SK-N-SH treated with all-trans-retinoic acid at 6 μM for 48 hours (cell line): ENCODE data around the gene REP15.

Experiments
- ATAC-seq: fragments of 200-7000 bp; cut with Tn5 transposase; 3 replicates; pipeline ENCODE4 v1.9.1; 2020; ENCODE audit warnings: mild to moderate bottlenecking, moderate library complexity
- ARNTL ChIP-seq: fragments of 450-650 bp; formaldehyde crosslinking; IDR thresholded peaks from 2 replicates; pipeline ENCODE4 v1.5.0; 2020; ENCODE audit warnings: low read depth, mild to moderate bottlenecking, moderate library complexity, borderline replicate concordance
- BACH2 ChIP-seq: fragments of 250-450 bp; sonication (Bioruptor Pico); IDR thresholded peaks from 2 replicates; pipeline ENCODE4 v1.9.0; 2021; ENCODE audit warnings: mild to moderate bottlenecking, borderline replicate concordance
- CREB5 ChIP-seq: fragments of 250-450 bp; sonication (Bioruptor Pico); IDR thresholded peaks from 2 replicates; pipeline ENCODE4 v1.5.1; 2020; ENCODE audit warnings: low read depth, mild to moderate bottlenecking, moderate library complexity
- CSDC2 ChIP-seq: fragments of 250-450 bp; sonication (Bioruptor Pico); IDR thresholded peaks from 2 replicates; pipeline ENCODE4 v1.5.0; 2020; ENCODE audit warnings: mild to moderate bottlenecking, moderate library complexity
- CSRNP3 ChIP-seq: fragments of 250-450 bp; sonication (Bioruptor Pico); IDR thresholded peaks from 2 replicates; pipeline ENCODE4 v1.5.1; 2021; ENCODE audit warnings: mild to moderate bottlenecking, moderate library complexity
- ESRRG ChIP-seq: fragments of 250-450 bp; sonication (Bioruptor Pico); IDR thresholded peaks from 2 replicates; pipeline ENCODE4 v1.6.1; 2021; ENCODE audit warnings: mild to moderate bottlenecking
- OSR1 ChIP-seq: fragments of 250-450 bp; sonication (Bioruptor Pico); IDR thresholded peaks from 2 replicates; pipeline ENCODE4 v1.8.0; 2022; ENCODE audit warnings: moderate library complexity, mild to moderate bottlenecking, inconsistent platforms
- PATZ1 ChIP-seq: fragments of 250-450 bp; sonication (Bioruptor Pico); IDR thresholded peaks from 2 replicates; pipeline ENCODE4 v1.8.0; 2020; ENCODE audit warnings: mild to moderate bottlenecking, moderate library complexity, borderline replicate concordance
- POU6F1 ChIP-seq: fragments of 250-450 bp; sonication (Bioruptor Pico); IDR thresholded peaks from 2 replicates; pipeline ENCODE4 v1.8.0; 2021; ENCODE audit warnings: low read depth, mild to moderate bottlenecking, moderate library complexity, borderline replicate concordance
- PPARA ChIP-seq: fragments of 250-450 bp; sonication (Bioruptor Pico); IDR thresholded peaks from 2 replicates; pipeline ENCODE4 v1.5.0; 2020; ENCODE audit warnings: mild to moderate bottlenecking, borderline replicate concordance
- RARB ChIP-seq: fragments of 250-450 bp; sonication (Bioruptor Pico); IDR thresholded peaks from 2 replicates; pipeline ENCODE4 v1.8.0; 2021; ENCODE audit warnings: mild to moderate bottlenecking, moderate library complexity
- SNAI2 ChIP-seq: fragments of 250-450 bp; sonication (Bioruptor Pico); IDR thresholded peaks from 2 replicates; pipeline ENCODE4 v1.5.0; 2020; ENCODE audit warnings: mild to moderate bottlenecking, moderate library complexity
- TCF4 ChIP-seq: fragments of 250-450 bp; sonication (Bioruptor Pico); IDR thresholded peaks from 2 replicates; pipeline ENCODE4 v1.8.0; 2021; ENCODE audit warnings: mild to moderate bottlenecking, moderate library complexity, borderline replicate concordance
- TSHZ2 ChIP-seq: fragments of 250-450 bp; sonication (Bioruptor Pico); IDR thresholded peaks from 2 replicates; pipeline ENCODE4 v1.5.0; 2020; ENCODE audit warnings: mild to moderate bottlenecking, moderate library complexity
- ZC3H10 ChIP-seq: fragments of 250-450 bp; sonication (Bioruptor Pico); IDR thresholded peaks from 2 replicates; pipeline ENCODE4 v1.5.1; 2021; ENCODE audit warnings: mild to moderate bottlenecking, moderate library complexity
- ZFP3 ChIP-seq: fragments of 250-450 bp; sonication (Bioruptor Pico); IDR thresholded peaks from 2 replicates; pipeline ENCODE4 v1.5.0; 2020; ENCODE audit warnings: mild to moderate bottlenecking, moderate library complexity
- ZFP30 ChIP-seq: fragments of 450-650 bp; formaldehyde crosslinking; IDR thresholded peaks from 2 replicates; pipeline ENCODE4 v1.5.0; 2022; ENCODE audit warnings: mild to moderate bottlenecking, moderate library complexity
- ZNF70 ChIP-seq: fragments of 450-650 bp; formaldehyde crosslinking; IDR thresholded peaks from 2 replicates; pipeline ENCODE4 v1.5.0; 2020; ENCODE audit warnings: mild to moderate bottlenecking, moderate library complexity
- ZNF8 ChIP-seq: fragments of 450-650 bp; formaldehyde crosslinking; IDR thresholded peaks from 2 replicates; pipeline ENCODE4 v1.5.0; 2020; ENCODE audit warnings: mild to moderate bottlenecking, moderate library complexity

REP15 gene

GRCh38 chr12:27685274-27685673, 11.0 kb upstream of the REP15 start:
- no peak for ATAC-seq
- TF ChIP-seq SNAI2 (no peak), RARB (no peak), ZNF70 (CRISPR knock-in tag) (no peak), TCF4 (CRISPR knock-in tag) (no peak)

DNA sequence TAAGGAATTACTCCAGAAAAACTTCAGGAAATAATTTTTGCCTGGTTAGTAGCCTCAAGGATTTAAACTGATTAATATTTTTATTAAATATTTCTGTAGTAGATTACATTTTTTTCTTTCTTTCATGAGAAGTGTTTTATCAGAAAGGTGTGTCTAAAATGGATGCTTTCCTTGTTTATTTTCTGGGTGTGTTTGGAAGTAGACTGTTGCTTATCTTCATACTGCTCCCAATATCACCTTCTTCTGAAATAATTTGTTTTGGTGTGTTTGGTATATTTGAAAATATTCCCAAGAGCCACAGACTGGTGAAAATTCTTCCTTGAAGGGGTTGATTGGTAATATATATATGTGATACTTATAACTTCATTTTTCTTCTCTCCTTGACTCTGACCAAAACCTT, 10.1 kb upstream of the REP15 start:
- no peak for ATAC-seq
- TF ChIP-seq ZC3H10: no peak
- TF ChIP-seq ZFP30: no peak
- TF ChIP-seq ESRRG (CRISPR knock-in tag): no peak

DNA sequence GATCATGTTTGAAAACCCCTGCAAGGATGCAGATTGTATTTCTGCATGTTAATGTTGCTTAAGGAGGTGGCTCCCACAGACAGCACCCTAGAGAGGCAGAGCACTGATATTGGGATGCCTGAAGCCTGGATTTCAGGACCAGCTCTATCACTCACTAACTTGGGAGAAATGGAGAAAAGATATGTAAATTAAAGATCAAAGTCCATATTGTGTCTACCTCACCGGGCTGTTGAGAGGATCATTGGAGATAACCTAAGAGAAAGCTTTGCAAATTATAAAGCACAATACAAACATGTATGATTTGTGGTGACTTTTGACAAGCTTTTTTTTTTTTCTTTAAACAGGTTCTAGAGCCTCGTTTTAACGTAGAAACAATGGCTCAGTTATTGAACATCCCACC, 7.6 kb upstream of the REP15 start:
- no peak for TF ChIP-seq RARB
- TF ChIP-seq CREB5 (CRISPR knock-in tag): no peak
- no peak for TF ChIP-seq OSR1 (CRISPR knock-in tag)
- no peak for TF ChIP-seq CSDC2 (CRISPR knock-in tag)
- TF ChIP-seq ZNF8 (CRISPR knock-in tag): no peak
- TF ChIP-seq POU6F1 (CRISPR knock-in tag): no peak
- no peak for TF ChIP-seq ZNF70 (CRISPR knock-in tag)
- ATAC-seq: no peak

DNA sequence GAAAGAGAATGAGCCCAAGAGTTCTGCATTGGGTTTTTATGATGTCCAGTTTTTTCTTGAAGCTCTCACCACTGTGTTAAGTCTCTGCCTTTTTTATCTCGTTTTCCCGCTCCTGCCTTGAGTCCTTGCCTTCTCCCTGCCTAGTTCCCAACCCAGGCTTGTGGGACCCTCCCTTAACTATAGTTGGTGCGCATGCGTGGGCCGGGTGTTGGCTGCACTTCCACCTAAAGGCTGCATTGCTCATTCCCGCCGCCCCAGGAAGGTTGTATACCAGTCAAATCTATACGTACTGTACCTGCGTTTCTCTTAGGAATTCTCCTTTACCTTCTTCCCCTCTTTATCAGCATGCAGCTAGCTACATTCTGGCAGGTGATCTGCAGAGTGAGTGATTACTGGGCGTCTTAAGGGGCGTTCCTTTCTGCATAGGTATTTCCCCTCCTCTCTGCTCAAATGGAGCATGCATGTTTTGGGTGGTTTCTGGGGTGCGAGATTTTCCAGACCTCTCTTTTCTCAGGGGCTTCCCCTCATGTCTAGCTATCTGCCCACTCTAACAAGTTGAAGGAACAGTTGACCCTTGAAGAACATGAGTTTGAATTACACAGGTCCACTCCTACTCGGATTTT, 6.6 kb upstream of the REP15 start:
- TF ChIP-seq ARNTL (CRISPR knock-in tag): no peak
- no peak for TF ChIP-seq ZC3H10
- no peak for TF ChIP-seq TCF4 (CRISPR knock-in tag)
- no peak for TF ChIP-seq ZNF8 (CRISPR knock-in tag)
- no peak for TF ChIP-seq CSDC2 (CRISPR knock-in tag)
- TF ChIP-seq ZFP30: no peak
- no peak for TF ChIP-seq CSRNP3 (CRISPR knock-in tag)
- TF ChIP-seq PPARA (CRISPR knock-in tag): no peak
- no peak for TF ChIP-seq TSHZ2 (CRISPR knock-in tag)
- TF ChIP-seq ESRRG (CRISPR knock-in tag): no peak
- no peak for TF ChIP-seq RARB
- TF ChIP-seq ZFP3 (CRISPR knock-in tag): no peak
- ATAC-seq: no peak

GRCh38 chr12:27693403-27693802, 2.8 kb upstream of the REP15 start:
- no peak for ATAC-seq
- TF ChIP-seq CSRNP3 (CRISPR knock-in tag) (no peak), BACH2 (CRISPR knock-in tag) (no peak), PATZ1 (CRISPR knock-in tag) (no peak)
